ENCODE data around the gene KCND3. TPM values are rescaled to one million over a fixed set of nuclear protein-coding genes. Genes with fewer than 3 reads are reported as not detected.

KCND3 gene
- total RNA-seq, 1 donor from 2014 or later: 0.43 TPM

DNA sequence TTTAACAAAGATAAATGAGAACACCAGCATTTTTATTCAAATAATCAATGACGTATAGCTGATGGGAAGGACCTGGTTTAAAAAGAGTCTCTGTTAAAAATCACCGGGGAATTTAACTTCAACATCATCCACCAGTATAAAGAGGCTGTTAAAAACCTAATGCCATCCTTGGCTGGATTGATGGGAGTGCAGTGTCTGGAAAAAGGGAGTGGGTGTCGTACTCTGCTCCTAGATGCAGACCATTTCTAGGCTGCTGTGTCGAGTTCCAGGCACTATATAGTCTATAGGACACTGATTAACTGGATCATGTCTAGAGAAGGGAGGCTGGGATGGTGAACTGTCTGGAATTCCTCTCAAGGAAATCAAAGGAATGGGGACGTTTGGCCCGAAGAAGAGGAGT lies 197.7 kb downstream of the KCND3 start:
- no peaks in the 10 kb centered on the region for H3K4me1 Mint-ChIP-seq (ENCODE audit: low read depth, unreplicated experiment)

DNA sequence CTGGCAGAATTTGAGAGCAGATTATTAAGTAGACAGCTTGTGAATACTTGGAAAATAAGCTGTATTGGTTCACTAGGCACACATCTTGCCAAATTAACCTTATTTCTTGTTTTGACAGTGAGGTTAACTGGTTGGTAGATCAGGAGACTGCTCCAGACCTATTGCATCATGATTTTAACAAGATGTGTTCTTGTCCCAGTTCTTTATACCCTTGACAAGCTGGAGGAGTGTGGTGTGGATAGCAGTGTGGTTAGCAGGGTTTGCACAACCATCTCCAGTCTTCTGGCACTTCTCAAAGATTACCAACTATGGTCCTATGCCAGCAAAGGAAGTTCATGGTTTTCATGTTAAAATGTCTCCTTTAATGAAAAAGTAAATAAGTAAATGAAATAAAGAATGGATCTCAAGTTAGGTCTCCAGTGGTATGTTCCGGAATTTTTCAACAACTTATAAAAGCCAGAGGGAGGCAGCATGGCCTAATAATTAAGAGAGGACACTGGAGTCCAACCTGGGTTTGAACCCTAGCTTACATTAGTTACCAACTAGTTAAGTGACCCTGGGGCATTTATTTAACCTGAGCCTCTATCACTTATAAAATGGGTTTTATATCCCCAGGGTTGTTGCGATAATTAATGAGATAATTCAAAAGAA lies 199.7 kb downstream of the KCND3 start:
- FAIRE-seq: no peak
- Histone ChIP-seq H3K4me2 (ENCODE audit: low read length) (no peak overlapping the region), H3K27me3 (ENCODE audit: insufficient read depth, low read length) (peaks cover 12% of the 10 kb centered on the region), H3K36me3 (ENCODE audit: insufficient read depth, low read length) (no peaks in the 10 kb centered on the region), H3K4me1 (ENCODE audit: insufficient read depth, low read length) (no peaks in the 10 kb centered on the region), H3K9me3 (ENCODE audit: insufficient read depth, low read depth, low read length) (no peaks in the 10 kb centered on the region), H3K9ac (ENCODE audit: low read length) (no peak overlapping the region), H4K20me1 (ENCODE audit: insufficient read depth, low read length) (no peaks in the 10 kb centered on the region), H3K79me2 (ENCODE audit: insufficient read depth, low read length) (no peaks in the 10 kb centered on the region), H2AFZ (ENCODE audit: low read depth, low read length) (no peak overlapping the region), H3K4me3 (ENCODE audit: insufficient read depth, low read depth, low read length) (no peak overlapping the region), H3K27ac (ENCODE audit: low read depth, low read length) (no peak overlapping the region)
- H3K36me3 Mint-ChIP-seq (ENCODE audit: low read depth, unreplicated experiment): peaks cover 2% of the 10 kb centered on the region
- peaks cover 33% of the 10 kb centered on the region for H3K27me3 Mint-ChIP-seq (ENCODE audit: low read depth, unreplicated experiment)
- no peak overlapping the region for H3K4me3 Mint-ChIP-seq (ENCODE audit: unreplicated experiment)
- DNase-seq (ENCODE audit: low read depth): peak; percentile 6
- H3K27ac Mint-ChIP-seq (ENCODE audit: unreplicated experiment): no peak overlapping the region
- no peaks in the 10 kb centered on the region for H3K4me1 Mint-ChIP-seq (ENCODE audit: low read depth, unreplicated experiment)
- TF ChIP-seq, protein P1, sequence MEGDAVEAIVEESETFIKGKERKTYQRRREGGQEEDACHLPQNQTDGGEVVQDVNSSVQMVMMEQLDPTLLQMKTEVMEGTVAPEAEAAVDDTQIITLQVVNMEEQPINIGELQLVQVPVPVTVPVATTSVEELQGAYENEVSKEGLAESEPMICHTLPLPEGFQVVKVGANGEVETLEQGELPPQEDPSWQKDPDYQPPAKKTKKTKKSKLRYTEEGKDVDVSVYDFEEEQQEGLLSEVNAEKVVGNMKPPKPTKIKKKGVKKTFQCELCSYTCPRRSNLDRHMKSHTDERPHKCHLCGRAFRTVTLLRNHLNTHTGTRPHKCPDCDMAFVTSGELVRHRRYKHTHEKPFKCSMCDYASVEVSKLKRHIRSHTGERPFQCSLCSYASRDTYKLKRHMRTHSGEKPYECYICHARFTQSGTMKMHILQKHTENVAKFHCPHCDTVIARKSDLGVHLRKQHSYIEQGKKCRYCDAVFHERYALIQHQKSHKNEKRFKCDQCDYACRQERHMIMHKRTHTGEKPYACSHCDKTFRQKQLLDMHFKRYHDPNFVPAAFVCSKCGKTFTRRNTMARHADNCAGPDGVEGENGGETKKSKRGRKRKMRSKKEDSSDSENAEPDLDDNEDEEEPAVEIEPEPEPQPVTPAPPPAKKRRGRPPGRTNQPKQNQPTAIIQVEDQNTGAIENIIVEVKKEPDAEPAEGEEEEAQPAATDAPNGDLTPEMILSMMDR (IDR thresholded peaks at IDR 0.05; ENCODE audit: insufficient read depth, low read depth, low read length): no peak
- no peak for TF ChIP-seq EZH2 (IDR thresholded peaks at IDR 0.05; ENCODE audit: insufficient read depth, low read length)
- H3K9me3 Mint-ChIP-seq (ENCODE audit: unreplicated experiment): no peaks in the 10 kb centered on the region

More for the DNA sequence above, 197.7 kb downstream of the KCND3 start:
- Mint-ChIP-seq H3K9me3 (ENCODE audit: unreplicated experiment) (no peaks in the 10 kb centered on the region), H3K27me3 (ENCODE audit: low read depth, unreplicated experiment) (peaks cover 22% of the 10 kb centered on the region), H3K4me3 (ENCODE audit: unreplicated experiment) (no peak overlapping the region), H3K27ac (ENCODE audit: unreplicated experiment) (no peak overlapping the region), H3K36me3 (ENCODE audit: low read depth, unreplicated experiment) (no peaks in the 10 kb centered on the region)
- Histone ChIP-seq H3K4me3 (ENCODE audit: insufficient read depth, low read depth, low read length) (no peak overlapping the region), H3K4me2 (ENCODE audit: low read length) (no peak overlapping the region), H4K20me1 (ENCODE audit: insufficient read depth, low read length) (no peaks in the 10 kb centered on the region), H3K9me3 (ENCODE audit: insufficient read depth, low read depth, low read length) (no peaks in the 10 kb centered on the region), H3K4me1 (ENCODE audit: insufficient read depth, low read length) (no peaks in the 10 kb centered on the region), H3K36me3 (ENCODE audit: insufficient read depth, low read length) (no peaks in the 10 kb centered on the region), H3K27me3 (ENCODE audit: insufficient read depth, low read length) (peaks cover 4% of the 10 kb centered on the region), H3K27ac (ENCODE audit: low read depth, low read length) (no peak overlapping the region), H2AFZ (ENCODE audit: low read depth, low read length) (no peak overlapping the region), H3K79me2 (ENCODE audit: insufficient read depth, low read length) (no peaks in the 10 kb centered on the region), H3K9ac (ENCODE audit: low read length) (no peak overlapping the region)
- FAIRE-seq (no peak), DNase-seq (ENCODE audit: low read depth) (no peak)
- no peak for TF ChIP-seq EZH2 (IDR thresholded peaks at IDR 0.05; ENCODE audit: insufficient read depth, low read length)
- TF ChIP-seq, protein P1 (IDR thresholded peaks at IDR 0.05; ENCODE audit: insufficient read depth, low read depth, low read length): no peak

DNA sequence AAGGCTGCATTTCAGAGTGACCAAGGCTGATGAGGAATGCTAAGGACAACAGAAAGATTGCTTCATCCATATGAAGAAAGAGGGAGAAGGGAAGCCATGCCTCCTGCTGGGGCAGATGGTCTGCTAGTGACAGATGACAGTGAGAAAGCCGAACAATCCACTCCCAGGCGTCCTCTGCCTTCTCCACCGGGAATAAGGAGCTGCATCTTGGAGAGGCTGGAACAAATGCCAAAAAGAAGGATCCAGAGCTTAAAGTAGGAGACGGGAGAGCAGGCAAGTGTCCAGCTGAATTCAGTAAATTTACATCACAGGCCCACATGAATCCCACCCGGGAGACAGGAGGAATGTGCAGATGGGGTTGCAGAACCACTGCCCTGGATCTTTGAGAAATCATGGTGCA lies 200.3 kb downstream of the KCND3 start:
- no peak overlapping the region for H3K27ac Mint-ChIP-seq (ENCODE audit: unreplicated experiment)
- no peak overlapping the region for H3K4me3 ChIP-seq (ENCODE audit: insufficient read depth, low read depth, low read length)
- no peaks in the 10 kb centered on the region for H3K79me2 ChIP-seq (ENCODE audit: insufficient read depth, low read length)
- no peak overlapping the region for H3K4me3 Mint-ChIP-seq (ENCODE audit: unreplicated experiment)
- H3K4me2 ChIP-seq (ENCODE audit: low read length): no peak overlapping the region
- no peaks in the 10 kb centered on the region for H4K20me1 ChIP-seq (ENCODE audit: insufficient read depth, low read length)
- H3K27me3 ChIP-seq (ENCODE audit: insufficient read depth, low read length): peaks cover 12% of the 10 kb centered on the region
- no peak overlapping the region for H3K27ac ChIP-seq (ENCODE audit: low read depth, low read length)
- H3K4me1 ChIP-seq (ENCODE audit: insufficient read depth, low read length): no peaks in the 10 kb centered on the region
- no peak for FAIRE-seq
- DNase-seq (ENCODE audit: low read depth): no peak
- TF ChIP-seq EZH2 (IDR thresholded peaks at IDR 0.05; ENCODE audit: insufficient read depth, low read length): no peak
- TF ChIP-seq, protein P1 (IDR thresholded peaks at IDR 0.05; ENCODE audit: insufficient read depth, low read depth, low read length): no peak
- H3K36me3 Mint-ChIP-seq (ENCODE audit: low read depth, unreplicated experiment): peaks cover 2% of the 10 kb centered on the region
- no peaks in the 10 kb centered on the region for H3K9me3 ChIP-seq (ENCODE audit: insufficient read depth, low read depth, low read length)
- H3K36me3 ChIP-seq (ENCODE audit: insufficient read depth, low read length): no peaks in the 10 kb centered on the region
- peaks cover 38% of the 10 kb centered on the region for H3K27me3 Mint-ChIP-seq (ENCODE audit: low read depth, unreplicated experiment)
- no peak overlapping the region for H2AFZ ChIP-seq (ENCODE audit: low read depth, low read length)
- no peaks in the 10 kb centered on the region for H3K4me1 Mint-ChIP-seq (ENCODE audit: low read depth, unreplicated experiment)
- no peaks in the 10 kb centered on the region for H3K9me3 Mint-ChIP-seq (ENCODE audit: unreplicated experiment)
- H3K9ac ChIP-seq (ENCODE audit: low read length): no peak overlapping the region

All from astrocyte (in vitro differentiated cells and primary cell).